HT-29 (cell line): ENCODE data around the gene FBXL22. TPM values are rescaled to one million over a fixed set of nuclear protein-coding genes. Genes with fewer than 3 reads are reported as not detected.
"Not testable (repeated sequence)": the region's sequence is repeated elsewhere in the genome, so short reads cannot be mapped to it uniquely, and the experiment has no call there.

Source experiments
- DNase-seq: peaks from one replicate; pipeline ENCODE4 v3.0.0-alpha.2; 2015; ENCODE audit warnings: low spot score
- total RNA-seq: library from RNA; depleted of rRNA; stranded (reverse); fragments of >200 nt; shearing (Covaris generic); gene quantifications from 2 replicates; pipeline ENCODE4 v1.2.3, GENCODE V29; 2014; rRNA removed

FBXL22 gene
- total RNA-seq, 1 experiment from 2014 or later: 1.0 TPM

DNA sequence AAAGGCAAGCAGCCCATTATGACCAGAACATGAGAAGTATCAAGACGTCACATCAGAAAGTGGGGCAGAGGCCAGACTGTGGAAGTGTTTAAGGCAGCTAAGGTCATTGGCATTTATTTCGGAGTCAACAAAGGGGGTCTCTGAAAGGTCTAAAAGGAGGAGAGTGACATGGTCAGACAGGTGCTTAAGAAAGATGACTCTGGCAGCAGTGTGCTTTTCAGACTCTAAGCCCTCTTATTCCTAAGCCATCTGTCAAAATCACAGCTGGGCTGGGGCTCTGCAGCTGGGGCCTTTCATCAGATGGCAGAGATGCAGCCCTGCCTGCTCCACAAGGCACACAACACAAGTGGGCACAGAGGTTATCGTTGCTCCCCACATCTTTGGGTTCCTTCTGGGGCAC, 14.0 kb downstream of the FBXL22 start:
- no peak for DNase-seq

GRCh38 chr15:63612300-63612699, 15.1 kb downstream of the FBXL22 start:
- no peak for DNase-seq

- DNase-seq: no peak
Measured at GRCh38 chr15:63615935-63616334, 18.7 kb downstream of the FBXL22 start.

DNA sequence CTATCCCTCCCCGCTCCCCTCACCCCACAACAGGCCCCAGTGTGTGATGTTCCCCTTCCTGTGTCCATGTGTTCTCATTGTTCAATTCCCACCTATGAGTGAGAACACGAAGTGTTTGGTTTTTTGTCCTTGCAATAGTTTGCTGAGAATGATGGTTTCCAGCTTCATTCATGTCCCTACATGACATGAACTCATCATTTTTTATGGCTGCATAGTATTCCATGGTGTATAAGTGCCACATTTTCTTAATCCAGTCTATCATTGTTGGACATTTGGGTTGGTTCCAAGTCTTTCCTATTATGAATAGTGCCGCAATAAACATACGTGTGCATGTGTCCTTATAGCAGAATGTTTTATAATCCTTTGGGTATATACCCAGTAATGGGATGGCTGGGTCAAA, 20.0 kb downstream of the FBXL22 start:
- not testable (repeated sequence) for DNase-seq

- DNase-seq: not testable (repeated sequence)
Measured at GRCh38 chr15:63617627-63618026, 20.4 kb downstream of the FBXL22 start.

DNA sequence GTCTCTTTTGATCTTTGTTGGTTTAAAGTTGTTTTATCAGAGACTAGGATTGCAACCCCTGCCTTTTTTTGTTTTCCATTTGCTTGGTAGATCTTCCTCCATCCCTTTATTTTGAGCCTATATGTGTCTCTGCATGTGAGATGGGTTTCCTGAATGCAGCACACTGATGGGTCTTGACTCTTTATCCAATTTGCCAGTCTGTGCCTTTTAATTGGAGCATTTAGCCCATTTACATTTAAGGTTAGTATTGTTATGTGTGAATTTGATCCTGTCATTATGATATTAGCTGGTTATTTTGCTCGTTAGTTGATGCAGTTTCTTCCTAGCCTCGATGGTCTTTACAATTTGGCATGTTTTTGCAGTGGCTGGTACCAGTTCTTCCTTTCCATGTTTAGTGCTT, 23.6 kb downstream of the FBXL22 start:
- not testable (repeated sequence) for DNase-seq

DNA sequence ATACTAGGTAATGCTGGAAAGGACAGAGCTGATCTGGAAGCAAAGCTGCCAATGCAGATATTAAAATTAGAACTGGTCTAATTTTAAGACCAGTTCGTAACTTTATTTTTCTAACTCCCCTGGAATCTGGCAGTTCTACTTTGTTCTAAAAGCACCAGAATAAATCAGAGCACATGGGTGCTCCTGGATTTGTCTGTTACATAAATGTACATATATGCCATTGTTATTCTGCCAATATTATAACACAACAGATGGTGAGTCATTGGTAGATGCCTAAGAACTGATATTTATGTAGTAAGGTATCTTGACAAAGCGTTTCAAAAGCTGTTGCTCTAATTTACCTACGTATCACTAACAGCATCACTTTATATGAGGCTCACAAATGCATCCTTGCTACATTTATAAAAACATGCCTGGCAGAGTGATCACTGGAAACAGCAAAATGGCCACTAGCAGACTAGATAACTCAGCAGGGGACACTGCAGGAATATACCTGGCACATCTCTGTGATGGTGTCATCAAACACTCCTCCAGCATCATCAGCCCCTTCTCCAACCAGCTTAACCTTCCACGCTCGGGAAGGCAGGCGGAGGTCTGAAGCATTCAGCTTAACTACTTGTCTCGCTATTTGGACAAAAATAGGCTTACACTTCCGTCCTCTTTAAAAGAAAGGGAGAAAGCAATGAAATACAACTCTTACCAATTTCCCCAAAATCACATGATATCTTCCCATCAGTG, 26.2 kb downstream of the FBXL22 start:
- no peak for DNase-seq

- DNase-seq: no peak
Measured at GRCh38 chr15:63626955-63627354, 29.8 kb downstream of the FBXL22 start.

- no peak for DNase-seq
Measured at GRCh38 chr15:63628123-63628822, 31.1 kb downstream of the FBXL22 start.

DNA sequence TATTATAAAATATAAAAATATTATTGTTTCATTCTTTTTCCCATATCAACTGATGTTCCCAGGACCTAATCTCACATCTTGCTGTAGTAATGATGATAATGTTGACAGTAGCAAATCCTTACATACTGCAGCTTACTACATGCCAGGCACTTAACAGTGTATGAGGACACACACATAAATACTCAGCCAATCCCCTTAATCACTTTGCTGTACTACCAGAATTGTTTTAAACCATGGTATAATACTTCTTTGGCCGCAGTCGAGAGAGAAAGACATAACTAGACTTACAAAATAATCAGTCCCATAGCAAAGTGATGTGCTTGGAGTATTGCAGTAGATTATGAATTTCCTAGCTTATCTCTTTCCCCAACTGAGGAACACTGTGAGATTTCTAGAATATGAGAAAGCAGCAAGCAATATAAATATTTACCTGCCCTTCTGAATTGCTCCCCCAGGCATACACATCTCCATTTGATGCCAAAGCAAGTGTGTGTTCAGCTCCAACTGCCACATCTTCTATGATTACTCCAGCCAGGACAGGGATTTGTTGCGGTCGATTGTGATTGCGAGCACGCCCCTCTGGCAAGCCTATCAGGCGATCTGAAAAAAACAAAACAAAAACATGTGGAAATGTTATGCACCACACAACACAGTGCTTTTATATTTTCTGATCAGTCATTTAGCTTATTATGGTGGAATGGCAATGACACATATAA, 33.0 kb downstream of the FBXL22 start:
- DNase-seq: no peak

GRCh38 chr15:63633312-63633711, 36.1 kb downstream of the FBXL22 start:
- no peak for DNase-seq

GRCh38 chr15:63634154-63634553, 37.0 kb downstream of the FBXL22 start:
- no peak for DNase-seq

- DNase-seq: no peak
Measured at GRCh38 chr15:63636518-63637061, 39.4 kb downstream of the FBXL22 start.

DNA sequence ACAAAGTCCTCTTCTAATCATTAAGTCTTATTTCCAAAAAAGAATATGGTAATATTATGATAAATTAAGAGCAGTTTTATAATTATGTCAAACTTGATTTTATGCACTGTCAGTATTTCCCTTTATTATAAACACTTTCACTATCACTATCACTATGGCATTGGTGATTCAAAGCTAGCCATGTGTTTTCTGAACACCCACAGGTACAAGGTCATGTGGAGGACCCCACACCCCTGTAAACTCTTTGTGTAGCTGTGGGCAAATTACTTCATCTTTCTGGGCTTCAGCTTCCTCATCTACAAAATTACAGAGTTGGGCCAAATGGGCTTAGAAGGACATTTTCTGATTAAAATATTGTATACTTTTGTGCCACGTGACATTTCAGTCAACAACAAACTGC, 41.7 kb downstream of the FBXL22 start:
- DNase-seq: no peak

- no peak for DNase-seq
Measured at GRCh38 chr15:63640146-63640545, 43.0 kb downstream of the FBXL22 start.

Other genes with a start within 250 kb of the FBXL22 start
- 60.0 and 64.9 TPM in 2 replicates for gene CA12, start 215.5 kb upstream of the FBXL22 start, total RNA-seq
- 39.4 and 47.6 TPM in 2 replicates for gene USP3, start 92.8 kb upstream of the FBXL22 start, total RNA-seq
- gene HERC1, start 236.6 kb downstream of the FBXL22 start, total RNA-seq: 44.3 and 54.8 TPM in 2 replicates